K562 (cell line): Measurements from ENCODE around the gene GPR85. TPM values are rescaled to one million over a fixed set of nuclear protein-coding genes. Genes with fewer than 3 reads are reported as not detected.

Experiments used
- ARID2 ChIP-seq: fragments of 450-650 bp; IDR thresholded peaks from 2 replicates; pipeline ENCODE4 v1.6.1; 2017; ENCODE audit warnings: antibody characterized with exemption, mild to moderate bottlenecking
- ARNT ChIP-seq, 2 experiments: fragments of 450-650 bp; IDR thresholded peaks; 2 replicates each; pipeline ENCODE4 v1.6.1; 2016; ENCODE audit warnings: mild to moderate bottlenecking in 1 of 2
- ATF3 ChIP-seq, 2 experiments: fragments of 450-650 bp in 1 of 2; sonication (generic) in 1 of 2; formaldehyde crosslinking in 1 of 2; IDR thresholded peaks in 1 of 2; conservative IDR thresholded peaks in 1 of 2; 2 replicates each; pipeline versions ENCODE4 v1.6.1 to v1.8.1; 2016 to 2023; ENCODE audit warnings: mild to moderate bottlenecking in 2 of 2, moderate library complexity in 2 of 2, inconsistent platforms in 1 of 2, missing genetic modification reagents in 1 of 2
- BCLAF1 ChIP-seq, 2 experiments: fragments of 450-650 bp in 1 of 2; IDR thresholded peaks; 2 replicates each; pipeline ENCODE4 v1.6.1; 2011 to 2017; ENCODE audit warnings: low read depth in 2 of 2, antibody characterized with exemption in 1 of 2, borderline replicate concordance in 1 of 2, low read length in 1 of 2, mild to moderate bottlenecking in 1 of 2, mixed read lengths in 1 of 2; ENCODE audit not compliant: control insufficient read depth in 1 of 2
- GTF2E2 ChIP-seq: fragments of 200-800 bp; sonication (Bioruptor generic); IDR thresholded peaks from 2 replicates; pipeline ENCODE4 v1.6.1; 2016; ENCODE audit warnings: missing genetic modification characterization, missing compliant biosample characterization
- HDAC6 ChIP-seq: IDR thresholded peaks from 2 replicates; pipeline ENCODE4 v1.6.1; 2012; ENCODE audit warnings: low read depth, mild to moderate bottlenecking, control low read depth, inconsistent platforms, low read length, moderate library complexity
- HES1 ChIP-seq: fragments of 450-650 bp; IDR thresholded peaks from 2 replicates; pipeline ENCODE4 v1.6.1; 2016; ENCODE audit warnings: low read depth, mild to moderate bottlenecking, moderate library complexity
- LEF1 ChIP-seq: fragments of 450-650 bp; IDR thresholded peaks from 2 replicates; pipeline ENCODE4 v1.6.1; 2016; ENCODE audit warnings: mild to moderate bottlenecking
- MYBL2 ChIP-seq, 2 experiments: fragments of 450-650 bp in 1 of 2; sonication (generic) in 1 of 2; formaldehyde crosslinking in 1 of 2; IDR thresholded peaks; 2 replicates each; pipeline versions ENCODE4 v1.6.1 to v1.8.1; 2017 to 2022; ENCODE audit warnings: borderline replicate concordance in 1 of 2, inconsistent platforms in 1 of 2, low read depth in 1 of 2, mild to moderate bottlenecking in 1 of 2, missing genetic modification reagents in 1 of 2, moderate library complexity in 1 of 2
- NELFE ChIP-seq: IDR thresholded peaks from 2 replicates; pipeline ENCODE4 v1.6.1; 2011; ENCODE audit warnings: mild to moderate bottlenecking; ENCODE audit not compliant: insufficient read depth, insufficient read length
- POLR2G ChIP-seq: fragments of 200-400 bp; formaldehyde crosslinking; IDR thresholded peaks from 2 replicates; pipeline ENCODE4 v1.6.1; 2017; ENCODE audit warnings: low read depth, mild to moderate bottlenecking, antibody characterized with exemption, low read length, moderate library complexity
- SMAD3 ChIP-seq: fragments of 450-650 bp; formaldehyde crosslinking; conservative IDR thresholded peaks from 2 replicates; pipeline ENCODE4 v1.4.0; 2020; ENCODE audit warnings: mild to moderate bottlenecking
- TAL1 ChIP-seq: fragments of 450-650 bp; IDR thresholded peaks from 2 replicates; pipeline ENCODE4 v1.6.1; 2016; ENCODE audit warnings: mild to moderate bottlenecking
- TCF15 ChIP-seq: fragments of 250-450 bp; sonication (Bioruptor Pico); IDR thresholded peaks from 2 replicates; pipeline ENCODE4 v1.8.0; 2022; ENCODE audit warnings: moderate library complexity, mild to moderate bottlenecking, inconsistent platforms
- THRA ChIP-seq: fragments of 450-650 bp; IDR thresholded peaks from 2 replicates; pipeline ENCODE4 v1.6.1; 2017; ENCODE audit warnings: mild to moderate bottlenecking, moderate library complexity
- XRCC4 ChIP-seq: IDR thresholded peaks from one replicate; pipeline ENCODE4 v1.6.1; 2011; ENCODE audit not compliant: insufficient read depth, insufficient read length; ENCODE audit errors: extremely low read depth
- ZBTB17 ChIP-seq: fragments of 450-650 bp; formaldehyde crosslinking; IDR thresholded peaks from 2 replicates; pipeline ENCODE4 v1.4.0; 2020; ENCODE audit warnings: mild to moderate bottlenecking
- ZNF197 ChIP-seq: fragments of 200-800 bp; sonication (Bioruptor generic); IDR thresholded peaks from 2 replicates; pipeline ENCODE4 v1.6.1; 2016; ENCODE audit warnings: low read depth, missing genetic modification characterization, missing compliant biosample characterization
- ZNF253 ChIP-seq: fragments of 250-450 bp; sonication (Bioruptor Pico); conservative IDR thresholded peaks from 2 replicates; pipeline ENCODE4 v1.6.1; 2021; ENCODE audit warnings: mild to moderate bottlenecking
- ZNF699 ChIP-seq: fragments of 250-450 bp; sonication (Bioruptor Pico); IDR thresholded peaks from 2 replicates; pipeline ENCODE4 v1.8.0; 2021; ENCODE audit warnings: mild to moderate bottlenecking, moderate library complexity; ENCODE audit not compliant: insufficient replicate concordance
- polyA plus RNA-seq, 8 experiments: library from polyadenylated mRNA; depleted of rRNA in 4 of 8; stranded (reverse) in 5 of 8; unstranded in 3 of 8; fragments of >200 nt; fragmentation: Nextera tagmentation in 2 of 8; fragmentation: Illumina TruSeq in 1 of 8; extraction: Ambion mirVana in 2 of 8; extraction: Trizol in 1 of 8; gene quantifications; 2 replicates each; pipeline versions ENCODE4 v1.2.1 to v1.2.3, GENCODE V29; 2011 to 2014; ENCODE audit warnings: inconsistent platforms in 1 of 8, missing spikeins in 1 of 8
- total RNA-seq, 7 experiments: library from RNA; depleted of rRNA in 6 of 7; stranded (reverse); fragments of >200 nt in 6 of 7; fragmentation: Illumina TruSeq in 2 of 7; extraction: Trizol in 2 of 7; gene quantifications; 2 replicates each; pipeline versions ENCODE4 v1.2.1 to v1.2.3, GENCODE V29; 2011 to 2021; ENCODE audit warnings: low replicate concordance in 1 of 7

The GPR85 gene
- total and polyA plus RNA-seq, 9 of the 15 experiments (the other 6 are each of a cell fraction or from before 2014, with no cell fraction given), result 2.9 to 18.2 (median 4.0) TPM

GRCh38 chr7:113087071-113087998 is 708 bp upstream of the GPR85 start (continued):
- TF ChIP-seq THRA (no peak), ZNF253 (CRISPR knock-in tag) (no peak), ARID2 (no peak), ZBTB17 (CRISPR knock-in tag) (no peak), TCF15 (CRISPR knock-in tag) (no peak), MYBL2 (IDR thresholded peaks at IDR 0.05; ENCODE audit: low read depth) (peak; percentile 76), MYBL2 (CRISPR knock-in tag; IDR thresholded peaks at IDR 0.05; ENCODE audit: borderline replicate concordance) (no peak), ZNF699 (CRISPR knock-in tag) (no peak), SMAD3 (CRISPR knock-in tag) (0 out of 2 replicates have a peak, but pooled peaks have one; percentile 31), ARNT (IDR thresholded peaks at IDR 0.05) (no peak), ZNF197 (CRISPR knock-in tag) (no peak), ATF3 (IDR thresholded peaks at IDR 0.05) (no peak), ATF3 (CRISPR knock-in tag; conservative IDR thresholded peaks at IDR 0.05) (no peak), GTF2E2 (tag) (no peak; the same call in 1 of the 2 replicates), POLR2G (no peak), BCLAF1 (IDR thresholded peaks at IDR 0.05; ENCODE audit: borderline replicate concordance in 1 of 2, control insufficient read depth in 1 of 2, low read depth in 2 of 2, low read length in 1 of 2) (no peak), NELFE (no peak), HES1 (no peak), XRCC4 (no peak), LEF1 (no peak), HDAC6 (no peak), TAL1 (no peak)
